Ishikawa (cell line): ENCODE data around the gene DLX1.

Experiments
- YY1 ChIP-seq: IDR thresholded peaks from 2 replicates; pipeline ENCODE4 v1.6.1; 2012; ENCODE audit warnings: low read depth
- TF ChIP-seq, protein P1 (sequence below): IDR thresholded peaks from 2 replicates; pipeline ENCODE4 v1.6.1; 2012; ENCODE audit warnings: low read depth, mild to moderate bottlenecking

DNA sequence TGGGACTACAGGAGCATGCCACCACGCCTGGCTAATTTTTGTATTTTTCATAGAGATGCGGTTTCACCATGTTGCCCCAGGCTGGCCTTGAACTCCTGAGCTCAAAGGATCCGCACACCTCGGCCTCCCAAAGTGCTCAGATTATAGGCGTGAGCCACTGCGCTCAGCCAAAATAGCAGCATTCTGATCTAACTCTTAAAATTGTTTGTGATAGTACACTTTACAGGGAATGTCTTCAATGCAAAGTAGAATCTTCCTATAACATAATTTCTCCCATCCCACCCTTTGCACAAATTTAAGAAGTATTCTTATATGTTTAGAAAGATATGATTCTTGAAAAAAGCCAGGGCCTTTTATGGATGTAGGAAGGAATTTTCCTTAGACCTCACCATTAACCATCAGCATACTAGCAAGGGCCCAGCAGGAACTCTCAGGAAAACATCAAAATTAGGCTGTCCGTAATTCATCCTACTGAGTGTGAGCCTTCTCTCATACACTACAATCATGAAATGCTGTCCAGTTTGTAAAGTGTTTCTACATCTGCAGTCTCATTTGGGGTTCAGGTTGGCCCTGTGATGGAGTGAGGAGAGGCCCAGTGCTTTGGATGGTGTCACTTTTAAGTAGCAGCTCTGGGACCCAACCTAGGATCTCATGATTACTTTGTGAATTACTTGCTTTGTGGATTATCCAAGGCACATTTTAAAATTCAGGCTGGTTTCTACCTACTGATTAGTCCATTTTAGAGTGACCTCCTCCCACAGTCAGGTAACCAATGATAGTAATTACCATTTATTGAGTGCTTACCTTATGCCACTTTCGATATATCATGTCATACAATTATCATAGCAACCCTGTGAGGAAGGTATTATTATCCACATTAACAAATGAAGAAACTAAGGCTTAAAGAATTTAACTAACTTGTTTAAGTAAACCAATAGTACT is 37.5 kb upstream of the DLX1 start:
- no peak for TF ChIP-seq YY1
- TF ChIP-seq, protein P1, sequence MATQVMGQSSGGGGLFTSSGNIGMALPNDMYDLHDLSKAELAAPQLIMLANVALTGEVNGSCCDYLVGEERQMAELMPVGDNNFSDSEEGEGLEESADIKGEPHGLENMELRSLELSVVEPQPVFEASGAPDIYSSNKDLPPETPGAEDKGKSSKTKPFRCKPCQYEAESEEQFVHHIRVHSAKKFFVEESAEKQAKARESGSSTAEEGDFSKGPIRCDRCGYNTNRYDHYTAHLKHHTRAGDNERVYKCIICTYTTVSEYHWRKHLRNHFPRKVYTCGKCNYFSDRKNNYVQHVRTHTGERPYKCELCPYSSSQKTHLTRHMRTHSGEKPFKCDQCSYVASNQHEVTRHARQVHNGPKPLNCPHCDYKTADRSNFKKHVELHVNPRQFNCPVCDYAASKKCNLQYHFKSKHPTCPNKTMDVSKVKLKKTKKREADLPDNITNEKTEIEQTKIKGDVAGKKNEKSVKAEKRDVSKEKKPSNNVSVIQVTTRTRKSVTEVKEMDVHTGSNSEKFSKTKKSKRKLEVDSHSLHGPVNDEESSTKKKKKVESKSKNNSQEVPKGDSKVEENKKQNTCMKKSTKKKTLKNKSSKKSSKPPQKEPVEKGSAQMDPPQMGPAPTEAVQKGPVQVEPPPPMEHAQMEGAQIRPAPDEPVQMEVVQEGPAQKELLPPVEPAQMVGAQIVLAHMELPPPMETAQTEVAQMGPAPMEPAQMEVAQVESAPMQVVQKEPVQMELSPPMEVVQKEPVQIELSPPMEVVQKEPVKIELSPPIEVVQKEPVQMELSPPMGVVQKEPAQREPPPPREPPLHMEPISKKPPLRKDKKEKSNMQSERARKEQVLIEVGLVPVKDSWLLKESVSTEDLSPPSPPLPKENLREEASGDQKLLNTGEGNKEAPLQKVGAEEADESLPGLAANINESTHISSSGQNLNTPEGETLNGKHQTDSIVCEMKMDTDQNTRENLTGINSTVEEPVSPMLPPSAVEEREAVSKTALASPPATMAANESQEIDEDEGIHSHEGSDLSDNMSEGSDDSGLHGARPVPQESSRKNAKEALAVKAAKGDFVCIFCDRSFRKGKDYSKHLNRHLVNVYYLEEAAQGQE: no peak
